Ascending aorta (tissue), 2 donors: ENCODE measurements around the gene CAPN9. TPM values are rescaled to one million over a fixed set of nuclear protein-coding genes. Genes with fewer than 3 reads are reported as not detected.

Source experiments
- DNase-seq, 2 donors: peaks; one replicate each; pipeline ENCODE4 v3.0.0-alpha.2; 2019; ENCODE audit warnings: low spot score in 2 of 2
- H3K27ac ChIP-seq, 2 donors: fragments of 200-600 bp; sonication (generic); one replicate each; pipeline ENCODE4 v1.5.1; 2016 to 2017; ENCODE audit warnings: mild to moderate bottlenecking in 1 of 2
- H3K27me3 ChIP-seq: fragments of 200-600 bp; sonication (generic); one replicate; pipeline ENCODE4 v1.5.1; 2017
- H3K36me3 ChIP-seq, 2 donors: fragments of 200-600 bp; sonication (generic); one replicate each; pipeline ENCODE4 v1.5.1; 2016
- H3K4me1 ChIP-seq, 2 donors: fragments of 200-600 bp; sonication (generic); one replicate each; pipeline ENCODE4 v1.5.1; 2016 to 2017; ENCODE audit warnings: mild to moderate bottlenecking in 1 of 2
- H3K4me3 ChIP-seq, 2 donors: fragments of 200-600 bp; sonication (generic); one replicate each; pipeline ENCODE4 v1.5.1; 2016 to 2017; ENCODE audit warnings: mild to moderate bottlenecking in 1 of 2
- H3K9me3 ChIP-seq, 2 donors: fragments of 200-600 bp; sonication (generic); one replicate each; pipeline ENCODE4 v1.5.1; 2016
- intact Hi-C: fragments of 100-400 bp; cut with DNase I; formaldehyde crosslinking; loops from one replicate; pipeline ENCODE4 v1.15.1; 2023
- total RNA-seq: library from RNA; depleted of rRNA; stranded (reverse); fragments of >200 nt; gene quantifications from one replicate; pipeline ENCODE4 v1.1.0, GENCODE V29; 2016
- TF ChIP-seq, protein P1 (sequence below), 3 experiments: fragments of 200-600 bp in 2 of 3; fragments of 450-650 bp in 1 of 3; sonication (generic) in 2 of 3; IDR thresholded peaks; one replicate each; pipeline ENCODE4 v1.5.1; 2016 to 2019; ENCODE audit warnings: antibody characterized with exemption in 3 of 3, mild to moderate bottlenecking in 1 of 3, moderate library complexity in 1 of 3

CAPN9 gene
- total RNA-seq, 1 donor from 2014 or later, result not detected

DNA sequence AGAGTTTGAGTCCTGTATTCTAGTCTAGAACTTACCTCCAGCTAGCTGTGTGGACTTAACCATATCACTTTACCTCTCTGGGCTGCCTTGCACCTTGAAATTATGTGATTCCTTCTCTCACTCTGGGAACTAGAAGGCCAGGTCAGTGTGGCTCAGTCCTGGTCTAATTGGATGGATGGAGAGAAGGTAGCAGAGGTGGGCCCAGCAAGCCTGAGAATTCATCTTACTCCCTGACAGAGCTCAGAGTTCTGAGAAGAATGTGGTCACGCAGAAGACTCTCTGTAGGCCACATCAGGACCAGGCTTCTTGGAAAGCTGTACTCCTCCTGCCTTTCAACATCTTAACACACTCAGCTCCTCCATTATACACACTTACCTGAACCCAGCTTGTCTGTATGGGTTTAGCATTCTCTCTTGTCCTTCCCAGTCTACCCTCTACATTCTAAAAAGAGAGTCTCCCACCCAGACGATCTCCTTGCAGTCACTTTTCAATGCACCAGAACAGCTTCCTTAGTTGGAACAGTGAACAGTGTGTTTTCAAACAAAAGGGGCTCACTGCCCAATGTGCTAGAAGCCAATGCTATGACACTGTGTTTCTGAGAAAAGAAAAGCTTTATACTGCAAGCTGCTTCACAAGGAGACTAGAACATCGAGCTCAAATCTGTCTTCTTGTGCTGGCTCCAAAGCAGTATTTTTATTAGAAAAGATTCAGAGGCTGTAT lies 60.5 kb downstream of the CAPN9 start:
- Histone ChIP-seq H3K27me3 (no peaks in the 10 kb centered on the region), H3K27ac (peak overlapping the region; percentile 76 to 82), H3K4me3 (no peak overlapping the region), H3K36me3 (no peaks in the 10 kb centered on the region), H3K4me1 (peaks cover 0 to 23% of the 10 kb centered on the region in 2 donors), H3K9me3 (peaks cover 0 to 6% of the 10 kb centered on the region in 2 donors)
- TF ChIP-seq, protein P1, sequence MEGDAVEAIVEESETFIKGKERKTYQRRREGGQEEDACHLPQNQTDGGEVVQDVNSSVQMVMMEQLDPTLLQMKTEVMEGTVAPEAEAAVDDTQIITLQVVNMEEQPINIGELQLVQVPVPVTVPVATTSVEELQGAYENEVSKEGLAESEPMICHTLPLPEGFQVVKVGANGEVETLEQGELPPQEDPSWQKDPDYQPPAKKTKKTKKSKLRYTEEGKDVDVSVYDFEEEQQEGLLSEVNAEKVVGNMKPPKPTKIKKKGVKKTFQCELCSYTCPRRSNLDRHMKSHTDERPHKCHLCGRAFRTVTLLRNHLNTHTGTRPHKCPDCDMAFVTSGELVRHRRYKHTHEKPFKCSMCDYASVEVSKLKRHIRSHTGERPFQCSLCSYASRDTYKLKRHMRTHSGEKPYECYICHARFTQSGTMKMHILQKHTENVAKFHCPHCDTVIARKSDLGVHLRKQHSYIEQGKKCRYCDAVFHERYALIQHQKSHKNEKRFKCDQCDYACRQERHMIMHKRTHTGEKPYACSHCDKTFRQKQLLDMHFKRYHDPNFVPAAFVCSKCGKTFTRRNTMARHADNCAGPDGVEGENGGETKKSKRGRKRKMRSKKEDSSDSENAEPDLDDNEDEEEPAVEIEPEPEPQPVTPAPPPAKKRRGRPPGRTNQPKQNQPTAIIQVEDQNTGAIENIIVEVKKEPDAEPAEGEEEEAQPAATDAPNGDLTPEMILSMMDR (IDR thresholded peaks at IDR 0.05), result no peak
- no peak for DNase-seq
- intact Hi-C loops, result loop anchor here (1.0 to 2.0 kb wide), 2 partner anchors 17 to 59 kb away; no protein-coding TSS in a partner anchor

DNA sequence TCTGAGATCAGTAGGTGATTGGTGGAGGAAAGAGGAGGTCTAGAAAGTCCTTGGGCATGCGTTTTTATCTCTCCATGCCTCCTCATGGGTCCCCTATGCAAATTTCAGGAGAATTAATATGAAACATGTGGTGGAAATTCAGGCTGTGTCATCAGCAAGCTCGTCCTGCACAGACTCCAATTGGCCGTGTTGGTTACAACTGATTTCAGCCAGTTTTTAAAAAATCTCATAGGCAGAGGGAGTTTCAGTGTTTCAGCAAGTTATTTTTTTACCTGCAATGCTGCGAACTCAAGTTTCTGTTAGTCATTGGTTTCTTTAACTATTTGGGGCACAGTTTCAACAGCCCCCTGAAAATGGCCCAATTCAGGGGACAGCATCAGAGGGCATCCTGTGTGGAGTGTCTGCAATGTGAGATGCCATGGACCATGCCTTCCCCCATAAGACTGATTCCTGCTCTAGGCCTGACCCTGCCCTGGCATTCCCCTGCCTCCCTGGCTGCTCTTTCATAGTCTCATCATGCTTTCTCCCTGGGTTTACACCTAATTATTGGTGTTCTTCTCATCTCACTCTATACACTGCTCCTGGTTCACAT lies 61.2 kb downstream of the CAPN9 start:
- peaks cover 0 to 23% of the 10 kb centered on the region in 2 donors for H3K4me1 ChIP-seq
- TF ChIP-seq, protein P1 (IDR thresholded peaks at IDR 0.05), result no peak
- peak overlapping the region; percentile 76 to 82 for H3K27ac ChIP-seq
- intact Hi-C loops, result no loop called here
- H3K36me3 ChIP-seq, result no peaks in the 10 kb centered on the region
- no peaks in the 10 kb centered on the region for H3K27me3 ChIP-seq
- no peak for DNase-seq
- H3K9me3 ChIP-seq, result peaks cover 0 to 12% of the 10 kb centered on the region in 2 donors
- H3K4me3 ChIP-seq, result no peak overlapping the region

DNA sequence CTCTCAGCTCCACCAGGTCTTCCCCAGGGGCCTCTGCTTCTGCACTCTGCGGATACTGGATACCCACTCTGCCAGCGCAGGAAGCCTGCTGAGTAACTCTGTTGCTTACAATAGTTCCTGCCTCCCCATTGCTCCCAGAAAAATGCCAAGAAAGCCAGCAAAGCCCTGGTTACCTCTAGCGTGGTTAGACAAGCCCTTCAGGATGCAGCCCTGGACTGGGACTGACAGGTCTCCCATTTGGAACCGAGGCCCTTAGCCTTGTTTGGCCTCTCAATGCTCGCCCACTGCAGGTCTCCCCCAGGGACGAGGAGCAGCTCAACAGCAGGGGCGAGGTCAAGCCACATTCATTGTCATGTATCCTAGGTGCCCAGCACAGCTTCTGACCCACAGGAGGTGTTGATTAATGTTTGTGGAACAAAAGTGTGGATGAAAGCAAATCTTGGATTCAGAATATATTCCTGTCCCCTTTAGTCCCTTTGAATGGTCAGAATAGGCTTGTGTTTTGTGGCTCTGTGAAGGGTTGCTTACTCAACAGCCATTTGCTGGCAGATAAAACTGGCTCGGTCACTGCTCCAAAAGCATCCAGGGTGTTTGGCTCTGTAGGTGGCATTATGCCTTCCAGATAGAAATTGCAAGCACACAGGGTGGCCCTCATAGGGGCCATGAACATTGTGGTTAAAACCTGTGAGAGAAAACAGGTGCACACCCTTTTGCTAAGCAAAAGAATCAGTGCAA lies 62.2 kb downstream of the CAPN9 start:
- intact Hi-C loops, result no loop called here
- Histone ChIP-seq H3K4me3 (no peak overlapping the region), H3K4me1 (peaks cover 0 to 23% of the 10 kb centered on the region in 2 donors), H3K9me3 (peaks cover 0 to 12% of the 10 kb centered on the region in 2 donors), H3K27ac (peak overlapping the region; percentile 76 to 82), H3K27me3 (no peaks in the 10 kb centered on the region), H3K36me3 (no peaks in the 10 kb centered on the region)
- TF ChIP-seq, protein P1 (IDR thresholded peaks at IDR 0.05), result no peak
- DNase-seq, result no peak

DNA sequence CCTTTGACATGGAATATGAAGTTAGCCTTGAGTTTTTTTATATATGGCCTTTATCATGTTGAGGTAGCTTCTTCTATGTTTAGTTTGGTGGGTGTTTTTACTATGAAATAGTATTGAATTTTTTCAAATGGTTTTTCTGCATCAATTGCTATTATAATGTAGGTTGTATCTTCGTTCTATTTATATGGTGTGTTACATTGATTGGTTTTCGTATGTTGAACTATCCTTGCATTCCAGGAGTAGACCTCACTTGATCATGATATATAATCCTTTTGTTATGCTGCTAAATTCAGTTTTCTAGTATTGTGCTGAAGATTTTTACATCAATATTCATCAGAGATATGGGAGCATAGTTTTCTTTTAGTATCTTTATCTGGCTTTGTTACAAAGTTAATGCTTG lies 65.4 kb downstream of the CAPN9 start:
- no peaks in the 10 kb centered on the region for H3K27me3 ChIP-seq
- H3K27ac ChIP-seq, result no peak overlapping the region
- H3K4me1 ChIP-seq, result peaks cover 0 to 16% of the 10 kb centered on the region in 2 donors
- TF ChIP-seq, protein P1 (IDR thresholded peaks at IDR 0.05), result no peak
- no peaks in the 10 kb centered on the region for H3K36me3 ChIP-seq
- H3K9me3 ChIP-seq, result peaks cover 0 to 12% of the 10 kb centered on the region in 2 donors
- intact Hi-C loops, result no loop called here
- DNase-seq, result no peak
- H3K4me3 ChIP-seq, result no peak overlapping the region

DNA sequence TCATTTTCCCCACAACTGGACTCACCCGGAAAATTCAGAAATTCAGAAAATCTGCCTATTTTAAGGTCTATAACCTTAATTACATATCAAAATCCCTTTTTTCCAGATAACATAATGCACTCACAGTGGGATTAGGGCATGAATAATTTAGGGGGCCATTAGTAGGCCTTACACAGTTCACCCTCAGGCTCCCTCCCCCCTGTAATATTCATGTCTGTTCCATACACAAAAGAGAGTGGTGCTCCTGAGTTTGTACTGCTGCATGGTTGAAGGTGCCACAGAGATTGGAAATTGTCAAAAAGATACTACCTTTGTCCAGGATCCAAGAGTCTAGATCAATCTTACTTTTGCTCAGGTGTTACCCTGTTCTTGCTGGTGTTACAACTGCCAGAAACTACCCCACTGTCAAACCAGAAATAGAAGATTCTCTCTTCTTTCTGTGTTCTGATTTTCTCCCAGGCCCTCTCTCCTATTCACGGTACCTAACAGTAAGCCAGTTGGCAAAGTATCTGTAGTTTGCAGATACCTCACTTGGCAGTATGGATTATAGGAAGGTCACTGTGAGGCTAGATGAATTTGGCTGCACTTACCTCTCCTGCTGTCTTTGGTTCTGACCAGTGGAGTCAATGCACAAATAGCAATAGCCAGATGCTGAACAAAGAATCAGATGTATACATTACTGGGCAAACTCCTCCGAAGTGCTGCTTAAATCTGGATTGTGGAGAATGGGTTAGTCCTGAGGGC lies 67.9 kb downstream of the CAPN9 start:
- TF ChIP-seq, protein P1 (IDR thresholded peaks at IDR 0.05), result no peak
- no peak for DNase-seq
- H3K27me3 ChIP-seq, result no peaks in the 10 kb centered on the region
- no peak overlapping the region for H3K27ac ChIP-seq
- intact Hi-C loops, result no loop called here
- H3K4me1 ChIP-seq, result no peaks in the 10 kb centered on the region
- H3K9me3 ChIP-seq, result peaks cover 0 to 12% of the 10 kb centered on the region in 2 donors
- no peak overlapping the region for H3K4me3 ChIP-seq
- no peaks in the 10 kb centered on the region for H3K36me3 ChIP-seq
